Thymus (tissue), 11 donors: ENCODE data around the gene ATXN1. TPM values are rescaled to one million over a fixed set of nuclear protein-coding genes. Genes with fewer than 3 reads are reported as not detected.

ENCODE experiments used
- DNase-seq, 9 donors: peaks; one replicate each; pipeline ENCODE4 v3.0.0-alpha.2; 2013; ENCODE audit warnings: low spot score in 9 of 9, low read depth in 6 of 9, missing footprints in 1 of 9
- H3K27ac ChIP-seq, 2 donors: one replicate each; pipeline ENCODE4 v1.5.1; 2013; ENCODE audit warnings: control low read depth in 1 of 2, low read depth in 1 of 2, low read length in 1 of 2, mild to moderate bottlenecking in 1 of 2, moderate library complexity in 1 of 2
- H3K27me3 ChIP-seq, 2 donors: one replicate each; pipeline ENCODE4 v1.5.1; 2013; ENCODE audit warnings: low read length in 1 of 2; ENCODE audit not compliant: control insufficient read depth in 2 of 2, insufficient read depth in 1 of 2
- H3K36me3 ChIP-seq, 2 donors: one replicate each; pipeline ENCODE4 v1.5.1; 2013; ENCODE audit warnings: low read length in 1 of 2, mild to moderate bottlenecking in 1 of 2, moderate library complexity in 1 of 2; ENCODE audit not compliant: control insufficient read depth in 2 of 2, insufficient read depth in 2 of 2
- H3K4me1 ChIP-seq, 2 donors: one replicate each; pipeline ENCODE4 v1.5.1; 2013; ENCODE audit warnings: low read length in 2 of 2; ENCODE audit not compliant: control insufficient read depth in 2 of 2, insufficient read depth in 2 of 2
- H3K4me3 ChIP-seq, 2 donors: one replicate each; pipeline ENCODE4 v1.5.1; 2013; ENCODE audit warnings: low read length in 2 of 2, control low read depth in 1 of 2, mild to moderate bottlenecking in 1 of 2
- H3K9me3 ChIP-seq, 2 donors: one replicate each; pipeline ENCODE4 v1.5.1; 2013; ENCODE audit warnings: low read length in 1 of 2, mild to moderate bottlenecking in 1 of 2; ENCODE audit not compliant: control insufficient read depth in 2 of 2, insufficient read depth in 1 of 2
- WGBS: extraction: QIAGEN DNeasy Blood & Tissue Kit; methylation state at CpG from one replicate; pipeline ENCODE4 v1.1.7; 2013; 5-methylcytosine and 5-hydroxymethylcytosine counted together
- polyA plus RNA-seq: library from polyadenylated mRNA; stranded (reverse); fragments of 200-250 nt; gene quantifications from one replicate; pipeline ENCODE4 v1.2.3, GENCODE V29; 2013
- total RNA-seq: library from RNA; stranded (reverse); fragments of 120-200 nt; gene quantifications from one replicate; pipeline ENCODE4 v1.2.4, GENCODE V29; 2013
- donor health status: healthy.

ATXN1 gene
- total and polyA plus RNA-seq, 2 donors, result 6.8 to 7.1 TPM

DNA sequence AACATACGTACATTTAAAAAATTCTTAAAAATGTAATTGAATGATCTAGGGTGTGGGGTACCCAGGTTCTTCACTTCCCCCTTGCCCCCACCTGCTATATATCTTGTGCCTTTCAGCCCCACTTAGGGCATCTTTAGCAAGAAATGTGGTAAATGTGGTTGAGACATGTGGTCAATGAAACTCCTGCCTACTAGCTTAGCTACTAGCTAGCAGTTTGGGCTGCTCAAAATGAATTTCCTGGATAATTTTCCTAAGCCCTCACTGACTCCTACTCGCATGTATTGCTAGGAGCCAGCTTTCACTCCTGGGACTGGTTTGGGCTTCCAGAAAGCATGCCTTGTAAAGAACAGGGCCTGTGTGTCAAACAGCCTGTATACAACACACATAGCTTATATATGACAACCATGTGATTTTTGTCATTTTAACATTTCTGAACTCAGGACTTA lies 257.3 kb downstream of the ATXN1 start:
- DNase-seq, result peak in 3 of 9 donors; percentile 53 to 84 (median 62)
- Histone ChIP-seq H3K27ac (peak overlapping the region in 1 of 2 donors; percentile 50), H3K27me3 (no peaks in the 10 kb centered on the region), H3K36me3 (no peaks in the 10 kb centered on the region), H3K9me3 (no peaks in the 10 kb centered on the region), H3K4me1 (peaks cover 18 to 20% of the 10 kb centered on the region in 2 donors), H3K4me3 (no peak overlapping the region)
- WGBS, result 7% methylated on average over 2 of the region's 2 CpGs

DNA sequence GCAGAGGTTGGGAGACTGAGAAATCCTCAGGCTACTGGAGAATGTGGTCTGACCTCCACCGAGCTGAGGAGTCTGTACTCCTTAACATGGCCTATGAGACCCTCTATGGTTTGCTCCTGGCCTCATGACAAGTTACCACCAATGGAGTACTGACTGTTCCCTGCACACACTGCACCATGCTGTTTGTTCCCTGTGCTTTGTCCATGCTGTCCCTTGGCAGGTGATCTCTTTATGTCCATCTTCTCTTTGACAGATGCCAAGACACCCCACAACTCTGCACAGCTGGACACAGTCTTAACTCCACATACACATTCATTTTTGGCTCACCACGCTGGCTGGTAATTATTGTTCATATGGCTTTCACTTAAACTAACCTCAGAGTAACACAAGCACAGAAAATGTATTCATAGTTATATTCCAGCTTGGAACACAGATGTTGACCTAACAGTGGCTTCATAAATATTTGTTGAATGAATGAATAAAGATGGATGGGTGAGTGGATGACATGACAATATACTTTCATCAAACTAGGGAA lies 258.0 kb downstream of the ATXN1 start:
- H3K27ac ChIP-seq, result no peak overlapping the region

DNA sequence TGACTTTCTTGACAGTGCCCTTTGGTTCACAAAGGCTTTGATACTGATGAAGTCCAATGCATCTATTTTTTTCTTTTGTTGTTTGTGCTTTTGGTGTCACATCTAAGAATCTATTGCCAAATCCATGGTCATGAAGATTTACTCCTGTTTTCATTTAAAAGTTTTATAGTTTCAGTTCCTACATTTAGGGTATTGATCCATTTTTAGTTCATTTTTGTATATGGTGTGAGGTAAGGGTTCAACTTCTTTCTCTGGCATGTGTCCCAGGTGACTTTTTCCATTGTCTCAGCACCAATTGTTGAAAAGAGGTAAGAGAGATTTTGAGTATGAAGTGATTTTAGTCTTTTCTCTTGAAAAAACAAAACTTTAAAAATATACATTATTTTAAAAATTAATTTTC lies 262.3 kb downstream of the ATXN1 start:
- Histone ChIP-seq H3K36me3 (no peaks in the 10 kb centered on the region), H3K4me3 (no peak overlapping the region), H3K27me3 (no peaks in the 10 kb centered on the region), H3K9me3 (no peaks in the 10 kb centered on the region), H3K27ac (no peak overlapping the region), H3K4me1 (peaks cover 10 to 12% of the 10 kb centered on the region in 2 donors)
- no peak for DNase-seq

More for the DNA sequence above, 258.0 kb downstream of the ATXN1 start:
- Histone ChIP-seq H3K4me1 (peaks cover 18 to 20% of the 10 kb centered on the region in 2 donors), H3K27me3 (no peaks in the 10 kb centered on the region), H3K36me3 (no peaks in the 10 kb centered on the region), H3K9me3 (no peaks in the 10 kb centered on the region), H3K4me3 (no peak overlapping the region)
- 86% methylated on average over 2 of the region's 2 CpGs for WGBS
- DNase-seq, result no peak

DNA sequence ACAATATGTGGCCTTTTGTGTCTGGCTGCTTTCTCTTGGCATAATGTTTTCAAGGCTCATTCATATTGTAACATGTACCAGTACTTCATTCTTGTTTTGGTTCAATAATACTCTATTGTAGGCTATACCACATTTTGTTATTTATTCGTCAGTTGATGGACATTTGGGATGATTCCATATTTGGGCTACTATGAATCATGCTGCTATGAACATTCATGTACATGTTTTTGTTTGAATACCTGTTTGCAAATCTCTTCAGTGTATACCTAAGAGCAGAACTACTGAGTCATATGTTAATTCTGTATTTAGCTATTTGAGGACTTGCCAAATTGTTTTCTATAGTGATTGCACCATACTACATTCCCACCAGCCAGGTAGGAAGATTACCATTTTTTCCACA lies 263.0 kb downstream of the ATXN1 start:
- DNase-seq, result no peak
- Histone ChIP-seq H3K4me1 (peaks cover 5 to 14% of the 10 kb centered on the region in 2 donors), H3K27me3 (no peaks in the 10 kb centered on the region), H3K9me3 (no peaks in the 10 kb centered on the region), H3K36me3 (no peaks in the 10 kb centered on the region), H3K4me3 (no peak overlapping the region), H3K27ac (no peak overlapping the region)
- 98% methylated on average over 1 of the region's 1 CpG for WGBS

DNA sequence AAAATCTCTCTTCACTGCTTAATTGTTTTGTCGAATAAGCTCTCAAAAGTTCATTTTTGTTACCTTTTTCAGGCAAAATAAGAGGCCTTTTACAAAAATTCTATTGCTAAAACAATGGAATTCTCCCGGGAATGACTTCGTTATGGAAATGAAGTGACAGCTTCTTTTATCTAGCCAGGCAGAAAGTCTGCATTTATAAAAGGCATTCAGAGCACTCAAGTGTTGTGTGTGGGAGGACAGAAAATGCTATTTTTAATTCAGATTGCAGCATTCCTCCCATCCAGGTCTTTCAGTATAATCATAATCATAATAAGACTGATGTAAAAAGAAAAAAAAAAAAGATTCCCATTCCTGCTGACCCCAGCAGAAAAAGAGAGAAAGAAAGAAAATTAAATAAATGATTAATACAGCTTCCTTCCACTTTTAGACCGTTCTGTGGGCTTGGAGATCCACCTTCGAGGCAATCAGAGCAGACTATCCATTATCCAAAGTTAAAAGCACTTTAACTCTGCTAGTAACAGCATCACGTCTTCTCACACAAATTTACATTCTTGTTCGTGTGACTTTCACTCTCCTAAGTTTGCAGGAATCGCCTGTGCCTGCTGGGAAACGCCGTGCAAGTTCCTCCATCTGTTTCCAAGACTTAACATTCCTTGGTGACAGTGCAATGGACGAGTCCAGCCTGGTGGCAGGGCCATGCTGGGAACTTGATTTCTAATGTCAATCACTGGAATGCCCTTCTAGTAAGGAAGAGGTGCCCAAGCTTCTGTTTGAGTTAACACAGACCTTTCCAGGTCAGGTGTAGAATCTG lies 264.1 kb downstream of the ATXN1 start:
- no peak overlapping the region for H3K27ac ChIP-seq
- H3K4me1 ChIP-seq, result peaks cover 3 to 16% of the 10 kb centered on the region in 2 donors
- no peaks in the 10 kb centered on the region for H3K9me3 ChIP-seq
- H3K4me3 ChIP-seq, result no peak overlapping the region
- 94% methylated on average over 11 of the region's 11 CpGs for WGBS
- H3K27me3 ChIP-seq, result no peaks in the 10 kb centered on the region
- no peaks in the 10 kb centered on the region for H3K36me3 ChIP-seq
- no peak for DNase-seq

DNA sequence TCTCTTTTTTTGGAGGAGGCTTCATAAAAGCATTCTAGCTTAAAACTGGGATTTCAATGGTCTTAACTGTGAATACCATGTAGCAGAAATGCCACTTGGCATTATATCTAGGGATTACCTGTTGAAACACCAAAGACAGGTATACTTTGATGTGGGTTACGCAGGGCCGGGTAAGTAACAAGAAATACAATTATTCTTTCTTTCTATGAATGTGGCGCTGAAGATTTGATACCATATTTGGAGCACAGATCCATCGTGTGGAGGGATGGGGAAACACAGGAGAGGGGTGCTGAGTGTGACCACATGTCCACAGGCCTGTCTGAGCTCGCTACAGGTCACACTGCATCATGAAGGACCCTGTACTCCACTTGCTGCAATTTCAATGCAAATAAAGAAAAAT lies 265.1 kb downstream of the ATXN1 start:
- WGBS, result 85% methylated on average over 5 of the region's 5 CpGs
- Histone ChIP-seq H3K4me3 (no peak overlapping the region), H3K27ac (no peak overlapping the region), H3K27me3 (no peaks in the 10 kb centered on the region), H3K9me3 (no peaks in the 10 kb centered on the region), H3K4me1 (peaks cover 3 to 16% of the 10 kb centered on the region in 2 donors), H3K36me3 (no peaks in the 10 kb centered on the region)
- DNase-seq, result no peak

DNA sequence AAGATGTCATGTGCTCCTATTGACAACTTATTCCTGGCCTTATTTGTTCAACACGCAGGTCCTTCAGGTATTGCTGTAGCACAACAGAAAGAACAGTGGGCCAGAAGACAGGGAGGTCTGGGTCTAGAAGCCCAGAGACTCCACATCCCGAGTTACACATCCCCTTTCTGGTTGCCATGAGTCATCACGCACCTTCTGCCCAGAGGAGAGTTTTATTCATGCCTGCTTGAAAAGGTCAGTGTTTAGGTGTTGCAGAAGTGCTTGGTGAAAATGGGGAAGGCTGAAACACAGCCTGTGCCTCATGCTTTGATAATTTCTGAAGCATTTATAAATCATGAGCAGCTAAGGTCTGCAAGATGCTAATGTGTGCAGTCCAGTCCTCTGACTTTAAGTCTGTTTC lies 266.5 kb downstream of the ATXN1 start:
- Histone ChIP-seq H3K4me1 (peaks cover 3 to 17% of the 10 kb centered on the region in 2 donors), H3K27ac (no peak overlapping the region), H3K4me3 (no peak overlapping the region), H3K27me3 (no peaks in the 10 kb centered on the region), H3K36me3 (no peaks in the 10 kb centered on the region), H3K9me3 (no peaks in the 10 kb centered on the region)
- DNase-seq, result no peak
- WGBS, result 78% methylated on average over 3 of the region's 3 CpGs

DNA sequence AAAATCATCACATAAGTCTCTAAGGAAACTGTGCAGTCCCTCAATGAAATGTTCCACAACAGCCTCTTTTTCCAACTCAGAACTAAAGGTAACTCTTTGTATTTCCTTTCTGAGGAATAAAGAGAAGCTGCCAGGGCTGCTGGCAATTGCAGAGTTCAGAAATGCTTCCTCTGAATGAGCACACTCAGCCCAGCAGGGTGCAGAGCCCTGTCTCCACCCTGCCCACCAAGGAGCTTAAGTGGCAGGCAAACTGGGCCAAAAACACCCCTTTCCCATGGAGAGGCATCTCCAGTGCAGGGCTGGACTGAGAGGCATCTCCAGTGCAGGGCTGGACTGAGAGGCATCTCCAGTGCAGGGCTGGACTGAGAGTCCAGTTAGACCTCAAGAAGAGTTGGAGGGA lies 267.5 kb downstream of the ATXN1 start:
- no peaks in the 10 kb centered on the region for H3K9me3 ChIP-seq
- H3K36me3 ChIP-seq, result no peaks in the 10 kb centered on the region
- no peak overlapping the region for H3K4me3 ChIP-seq
- H3K27ac ChIP-seq, result no peak overlapping the region
- H3K4me1 ChIP-seq, result peaks cover 8 to 25% of the 10 kb centered on the region in 2 donors
- DNase-seq, result no peak
- H3K27me3 ChIP-seq, result no peaks in the 10 kb centered on the region

DNA sequence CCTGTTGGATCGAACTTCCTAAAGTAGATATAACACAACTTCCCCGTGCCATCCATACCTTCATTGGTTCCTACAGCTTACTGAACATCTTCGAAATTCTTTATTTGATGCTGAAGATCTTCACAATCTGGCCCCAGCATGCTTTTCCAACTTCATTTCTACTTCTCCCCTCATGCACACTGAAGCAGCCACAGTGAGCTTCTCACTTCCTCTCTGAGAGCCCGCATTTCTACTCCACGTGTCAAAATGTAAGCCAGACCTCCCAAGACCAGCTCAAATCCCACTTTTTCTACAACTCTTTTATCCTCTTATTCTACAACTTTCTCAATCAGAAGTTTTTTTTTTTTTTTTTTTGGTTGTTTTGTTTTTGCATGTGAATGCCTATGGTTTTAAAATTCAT lies 268.1 kb downstream of the ATXN1 start:
- Histone ChIP-seq H3K9me3 (no peaks in the 10 kb centered on the region), H3K36me3 (no peaks in the 10 kb centered on the region), H3K27ac (no peak overlapping the region), H3K27me3 (no peaks in the 10 kb centered on the region), H3K4me3 (no peak overlapping the region), H3K4me1 (peaks cover 9 to 32% of the 10 kb centered on the region in 2 donors)
- DNase-seq, result no peak
- 69% methylated on average over 5 of the region's 5 CpGs for WGBS
